HG03469 (cell line): ENCODE measurements around the gene LMCD1.

ENCODE experiments used
- ATAC-seq: cut with Tn5 transposase; IDR thresholded peaks from one replicate; pipeline ENCODE4 v1.9.1; 2021; ENCODE audit warnings: mild to moderate bottlenecking, moderate library complexity, moderate number of reproducible peaks; ENCODE audit not compliant: unreplicated experiment

LMCD1 gene

GRCh38 chr3:8503871-8504610 lies 2.4 kb downstream of the LMCD1 start:
- ATAC-seq: no peak

GRCh38 chr3:8504611-8504973 lies 3.0 kb downstream of the LMCD1 start:
- no peak for ATAC-seq

GRCh38 chr3:8505621-8506020 lies 4.0 kb downstream of the LMCD1 start:
- no peak for ATAC-seq

- ATAC-seq: no peak
Observed at GRCh38 chr3:8506571-8507061, 5.0 kb downstream of the LMCD1 start.

GRCh38 chr3:8507496-8507895 lies 5.9 kb downstream of the LMCD1 start:
- ATAC-seq: no peak

- ATAC-seq: no peak
Observed at GRCh38 chr3:8509961-8510360, 8.3 kb downstream of the LMCD1 start.

- ATAC-seq: no peak
Observed at GRCh38 chr3:8512234-8512633, 10.6 kb downstream of the LMCD1 start.

- ATAC-seq: no peak
Observed at GRCh38 chr3:8516047-8516661, 14.5 kb downstream of the LMCD1 start.

- no peak for ATAC-seq
Observed at GRCh38 chr3:8516783-8517182, 15.2 kb downstream of the LMCD1 start.

- no peak for ATAC-seq
Observed at GRCh38 chr3:8517487-8517886, 15.9 kb downstream of the LMCD1 start.

GRCh38 chr3:8518138-8518537 lies 16.5 kb downstream of the LMCD1 start:
- ATAC-seq: no peak

- ATAC-seq: no peak
Observed at GRCh38 chr3:8519156-8519555, 17.5 kb downstream of the LMCD1 start.

GRCh38 chr3:8519774-8520448 lies 18.3 kb downstream of the LMCD1 start:
- no peak for ATAC-seq

- ATAC-seq: no peak
Observed at GRCh38 chr3:8520816-8521403, 19.3 kb downstream of the LMCD1 start.

- ATAC-seq: no peak
Observed at GRCh38 chr3:8523041-8523440, 21.4 kb downstream of the LMCD1 start.

GRCh38 chr3:8524249-8524648 lies 22.6 kb downstream of the LMCD1 start:
- ATAC-seq: no peak

GRCh38 chr3:8524656-8525399 lies 23.2 kb downstream of the LMCD1 start:
- ATAC-seq: no peak

- ATAC-seq: no peak
Observed at GRCh38 chr3:8525893-8526292, 24.3 kb downstream of the LMCD1 start.

- no peak for ATAC-seq
Observed at GRCh38 chr3:8529181-8529637, 27.6 kb downstream of the LMCD1 start.

GRCh38 chr3:8529738-8530525 lies 28.3 kb downstream of the LMCD1 start:
- ATAC-seq: no peak
